HCT116 (cell line): ENCODE results near the gene SLIT1.

Experiments
- EZH2 ChIP-seq: fragments of 200-600 bp; sonication (generic); IDR thresholded peaks from 2 replicates; pipeline ENCODE4 v1.6.1; 2017; ENCODE audit warnings: antibody characterized with exemption, mixed run types
- EZH2phosphoT487 ChIP-seq: fragments of 200-600 bp; IDR thresholded peaks from 2 replicates; pipeline ENCODE4 v1.6.1; 2018; ENCODE audit warnings: antibody characterized with exemption, borderline replicate concordance
- POLR2A ChIP-seq: IDR thresholded peaks from 2 replicates; pipeline ENCODE4 v1.7.0; 2011; ENCODE audit warnings: borderline replicate concordance; ENCODE audit not compliant: insufficient read depth, insufficient read length; ENCODE audit errors: extremely low read depth
- POLR2AphosphoS5 ChIP-seq: IDR thresholded peaks from 2 replicates; pipeline ENCODE4 v1.6.1; 2011; ENCODE audit warnings: mild to moderate bottlenecking, low read depth, low read length, moderate library complexity
- RAD21 ChIP-seq: IDR thresholded peaks from 2 replicates; pipeline ENCODE4 v1.6.1; 2012; ENCODE audit warnings: low read depth, mild to moderate bottlenecking
- SIN3A ChIP-seq: IDR thresholded peaks from 2 replicates; pipeline ENCODE4 v1.6.1; 2012; ENCODE audit warnings: low read depth
- SP1 ChIP-seq: IDR thresholded peaks from 2 replicates; pipeline ENCODE4 v1.6.1; 2012; ENCODE audit warnings: low read depth
- TCF7L2 ChIP-seq: IDR thresholded peaks from 2 replicates; pipeline ENCODE4 v1.7.0; 2011; ENCODE audit warnings: borderline replicate concordance, inconsistent platforms; ENCODE audit not compliant: insufficient read depth, insufficient read length; ENCODE audit errors: extremely low read depth
- ZNF274 ChIP-seq: fragments of 200-500 bp; sonication (Bioruptor generic); IDR thresholded peaks from 2 replicates; pipeline ENCODE4 v1.6.1; 2014; ENCODE audit warnings: mild to moderate bottlenecking, low read depth, low read length, inconsistent platforms
- TF ChIP-seq, protein P1 (sequence below), 3 experiments: fragments of 200-600 bp in 1 of 3; sonication (generic) in 1 of 3; IDR thresholded peaks in 2 of 3; conservative IDR thresholded peaks in 1 of 3; 2 replicates each; pipeline ENCODE4 v1.5.1; 2012 to 2017; ENCODE audit warnings: low read depth in 2 of 3, low read length in 2 of 3, antibody characterized with exemption in 1 of 3, borderline replicate concordance in 1 of 3, control low read depth in 1 of 3, mild to moderate bottlenecking in 1 of 3, mixed read lengths in 1 of 3, mixed run types in 1 of 3, moderate library complexity in 1 of 3; ENCODE audit not compliant: insufficient read depth in 1 of 3
- TF ChIP-seq, protein P2 (sequence below): IDR thresholded peaks from 2 replicates; pipeline ENCODE4 v1.6.1; 2011; ENCODE audit warnings: mild to moderate bottlenecking, low read length, moderate library complexity; ENCODE audit not compliant: insufficient replicate concordance; ENCODE audit errors: extremely low read depth
- TF ChIP-seq, protein P3 (sequence below): IDR thresholded peaks from 2 replicates; pipeline ENCODE4 v1.6.1; 2012
- TF ChIP-seq, protein P4 (sequence below): IDR thresholded peaks from 2 replicates; pipeline ENCODE4 v1.6.1; 2012; ENCODE audit warnings: low read depth

DNA sequence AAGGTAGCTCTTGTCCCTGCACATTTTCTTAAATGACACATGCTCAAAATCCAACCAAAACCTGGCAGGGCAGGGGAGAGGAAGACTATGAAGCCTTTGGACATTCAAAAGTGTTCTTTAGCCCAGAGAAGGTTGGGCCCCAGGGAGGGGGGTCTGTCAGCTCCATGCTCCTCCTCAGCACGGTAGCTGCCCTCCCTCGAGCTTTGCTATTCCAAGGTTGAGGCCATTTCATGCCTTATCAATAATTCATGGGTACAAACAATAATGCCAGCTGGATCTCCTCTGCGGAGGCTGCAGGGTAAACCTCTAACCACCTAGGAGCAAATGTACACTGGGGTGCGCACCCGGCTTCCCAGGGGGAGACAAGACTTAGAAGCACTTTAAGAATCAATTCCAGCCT lies 61.5 kb downstream of the SLIT1 start:
- TF ChIP-seq, protein P1, sequence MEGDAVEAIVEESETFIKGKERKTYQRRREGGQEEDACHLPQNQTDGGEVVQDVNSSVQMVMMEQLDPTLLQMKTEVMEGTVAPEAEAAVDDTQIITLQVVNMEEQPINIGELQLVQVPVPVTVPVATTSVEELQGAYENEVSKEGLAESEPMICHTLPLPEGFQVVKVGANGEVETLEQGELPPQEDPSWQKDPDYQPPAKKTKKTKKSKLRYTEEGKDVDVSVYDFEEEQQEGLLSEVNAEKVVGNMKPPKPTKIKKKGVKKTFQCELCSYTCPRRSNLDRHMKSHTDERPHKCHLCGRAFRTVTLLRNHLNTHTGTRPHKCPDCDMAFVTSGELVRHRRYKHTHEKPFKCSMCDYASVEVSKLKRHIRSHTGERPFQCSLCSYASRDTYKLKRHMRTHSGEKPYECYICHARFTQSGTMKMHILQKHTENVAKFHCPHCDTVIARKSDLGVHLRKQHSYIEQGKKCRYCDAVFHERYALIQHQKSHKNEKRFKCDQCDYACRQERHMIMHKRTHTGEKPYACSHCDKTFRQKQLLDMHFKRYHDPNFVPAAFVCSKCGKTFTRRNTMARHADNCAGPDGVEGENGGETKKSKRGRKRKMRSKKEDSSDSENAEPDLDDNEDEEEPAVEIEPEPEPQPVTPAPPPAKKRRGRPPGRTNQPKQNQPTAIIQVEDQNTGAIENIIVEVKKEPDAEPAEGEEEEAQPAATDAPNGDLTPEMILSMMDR (IDR thresholded peaks at IDR 0.05 in 2 of 3, conservative IDR thresholded peaks at IDR 0.05 in 1 of 3; ENCODE audit: borderline replicate concordance in 1 of 3, insufficient read depth in 1 of 3, low read depth in 2 of 3, low read length in 2 of 3): no peak
- TF ChIP-seq POLR2AphosphoS5: no peak
- TF ChIP-seq, protein P2, sequence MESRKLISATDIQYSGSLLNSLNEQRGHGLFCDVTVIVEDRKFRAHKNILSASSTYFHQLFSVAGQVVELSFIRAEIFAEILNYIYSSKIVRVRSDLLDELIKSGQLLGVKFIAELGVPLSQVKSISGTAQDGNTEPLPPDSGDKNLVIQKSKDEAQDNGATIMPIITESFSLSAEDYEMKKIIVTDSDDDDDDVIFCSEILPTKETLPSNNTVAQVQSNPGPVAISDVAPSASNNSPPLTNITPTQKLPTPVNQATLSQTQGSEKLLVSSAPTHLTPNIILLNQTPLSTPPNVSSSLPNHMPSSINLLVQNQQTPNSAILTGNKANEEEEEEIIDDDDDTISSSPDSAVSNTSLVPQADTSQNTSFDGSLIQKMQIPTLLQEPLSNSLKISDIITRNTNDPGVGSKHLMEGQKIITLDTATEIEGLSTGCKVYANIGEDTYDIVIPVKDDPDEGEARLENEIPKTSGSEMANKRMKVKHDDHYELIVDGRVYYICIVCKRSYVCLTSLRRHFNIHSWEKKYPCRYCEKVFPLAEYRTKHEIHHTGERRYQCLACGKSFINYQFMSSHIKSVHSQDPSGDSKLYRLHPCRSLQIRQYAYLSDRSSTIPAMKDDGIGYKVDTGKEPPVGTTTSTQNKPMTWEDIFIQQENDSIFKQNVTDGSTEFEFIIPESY: no peak
- no peak for TF ChIP-seq EZH2
- no peak for TF ChIP-seq POLR2A
- TF ChIP-seq, protein P3, sequence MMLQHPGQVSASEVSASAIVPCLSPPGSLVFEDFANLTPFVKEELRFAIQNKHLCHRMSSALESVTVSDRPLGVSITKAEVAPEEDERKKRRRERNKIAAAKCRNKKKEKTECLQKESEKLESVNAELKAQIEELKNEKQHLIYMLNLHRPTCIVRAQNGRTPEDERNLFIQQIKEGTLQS: no peak
- no peak for TF ChIP-seq TCF7L2
- no peak for TF ChIP-seq EZH2phosphoT487
- no peak for TF ChIP-seq SP1
- TF ChIP-seq ZNF274: no peak
- TF ChIP-seq RAD21: no peak
- TF ChIP-seq SIN3A: no peak
- TF ChIP-seq, protein P4, sequence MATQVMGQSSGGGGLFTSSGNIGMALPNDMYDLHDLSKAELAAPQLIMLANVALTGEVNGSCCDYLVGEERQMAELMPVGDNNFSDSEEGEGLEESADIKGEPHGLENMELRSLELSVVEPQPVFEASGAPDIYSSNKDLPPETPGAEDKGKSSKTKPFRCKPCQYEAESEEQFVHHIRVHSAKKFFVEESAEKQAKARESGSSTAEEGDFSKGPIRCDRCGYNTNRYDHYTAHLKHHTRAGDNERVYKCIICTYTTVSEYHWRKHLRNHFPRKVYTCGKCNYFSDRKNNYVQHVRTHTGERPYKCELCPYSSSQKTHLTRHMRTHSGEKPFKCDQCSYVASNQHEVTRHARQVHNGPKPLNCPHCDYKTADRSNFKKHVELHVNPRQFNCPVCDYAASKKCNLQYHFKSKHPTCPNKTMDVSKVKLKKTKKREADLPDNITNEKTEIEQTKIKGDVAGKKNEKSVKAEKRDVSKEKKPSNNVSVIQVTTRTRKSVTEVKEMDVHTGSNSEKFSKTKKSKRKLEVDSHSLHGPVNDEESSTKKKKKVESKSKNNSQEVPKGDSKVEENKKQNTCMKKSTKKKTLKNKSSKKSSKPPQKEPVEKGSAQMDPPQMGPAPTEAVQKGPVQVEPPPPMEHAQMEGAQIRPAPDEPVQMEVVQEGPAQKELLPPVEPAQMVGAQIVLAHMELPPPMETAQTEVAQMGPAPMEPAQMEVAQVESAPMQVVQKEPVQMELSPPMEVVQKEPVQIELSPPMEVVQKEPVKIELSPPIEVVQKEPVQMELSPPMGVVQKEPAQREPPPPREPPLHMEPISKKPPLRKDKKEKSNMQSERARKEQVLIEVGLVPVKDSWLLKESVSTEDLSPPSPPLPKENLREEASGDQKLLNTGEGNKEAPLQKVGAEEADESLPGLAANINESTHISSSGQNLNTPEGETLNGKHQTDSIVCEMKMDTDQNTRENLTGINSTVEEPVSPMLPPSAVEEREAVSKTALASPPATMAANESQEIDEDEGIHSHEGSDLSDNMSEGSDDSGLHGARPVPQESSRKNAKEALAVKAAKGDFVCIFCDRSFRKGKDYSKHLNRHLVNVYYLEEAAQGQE: no peak
